HepG2 (cell line): Measurements from ENCODE around the gene MTG1. TPM values are rescaled to one million over a fixed set of nuclear protein-coding genes. Genes with fewer than 3 reads are reported as not detected.

Source experiments
- CREM ChIP-seq, 2 experiments: sonication (generic) in 1 of 2; formaldehyde crosslinking in 1 of 2; IDR thresholded peaks; 2 replicates each; pipeline versions ENCODE4 v1.4.0 to v1.6.1; 2016 to 2020; ENCODE audit warnings: antibody characterized with exemption in 1 of 2, mild to moderate bottlenecking in 1 of 2, missing genetic modification reagents in 1 of 2
- DZIP1 ChIP-seq: sonication (generic); formaldehyde crosslinking; IDR thresholded peaks from 2 replicates; pipeline ENCODE4 v1.5.0; 2020; ENCODE audit warnings: mild to moderate bottlenecking, missing genetic modification reagents
- FOXO1 ChIP-seq: sonication (generic); formaldehyde crosslinking; IDR thresholded peaks from 2 replicates; pipeline ENCODE4 v1.4.0; 2020; ENCODE audit warnings: missing genetic modification reagents
- GMEB2 ChIP-seq: IDR thresholded peaks from 2 replicates; pipeline ENCODE4 v1.6.1; 2016; ENCODE audit warnings: missing biosample characterization, missing genetic modification reagents, low read depth
- MTF1 ChIP-seq: sonication (generic); formaldehyde crosslinking; IDR thresholded peaks from 2 replicates; pipeline ENCODE4 v1.5.0; 2020; ENCODE audit warnings: missing genetic modification reagents
- MYNN ChIP-seq: sonication (generic); formaldehyde crosslinking; IDR thresholded peaks from 2 replicates; pipeline ENCODE4 v1.4.0; 2020; ENCODE audit warnings: mild to moderate bottlenecking, low read depth, missing genetic modification reagents
- NFYB ChIP-seq: sonication (generic); formaldehyde crosslinking; IDR thresholded peaks from 2 replicates; pipeline ENCODE4 v1.4.0; 2020; ENCODE audit warnings: missing genetic modification reagents
- NR1H2 ChIP-seq: sonication (generic); formaldehyde crosslinking; IDR thresholded peaks from 2 replicates; pipeline ENCODE4 v1.8.1; 2022; ENCODE audit warnings: low read depth, missing genetic modification reagents, borderline replicate concordance
- SP5 ChIP-seq: IDR thresholded peaks from 2 replicates; pipeline ENCODE4 v1.6.1; 2016; ENCODE audit warnings: low read depth, borderline replicate concordance
- TGIF2 ChIP-seq: IDR thresholded peaks from 2 replicates; pipeline ENCODE4 v1.6.1; 2016; ENCODE audit warnings: control low read depth, missing compliant biosample characterization
- THYN1 ChIP-seq: sonication (generic); formaldehyde crosslinking; IDR thresholded peaks from 2 replicates; pipeline ENCODE4 v1.8.1; 2023; ENCODE audit warnings: low read depth, mild to moderate bottlenecking, moderate library complexity, missing genetic modification reagents, borderline replicate concordance
- ZC3H13 ChIP-seq: sonication (generic); formaldehyde crosslinking; IDR thresholded peaks from 2 replicates; pipeline ENCODE4 v1.8.1; 2023; ENCODE audit warnings: mild to moderate bottlenecking, missing genetic modification reagents, moderate library complexity
- ZFX ChIP-seq: sonication (generic); formaldehyde crosslinking; IDR thresholded peaks from 2 replicates; pipeline ENCODE4 v1.4.0; 2020; ENCODE audit warnings: mild to moderate bottlenecking, low read depth, missing genetic modification reagents, moderate library complexity
- ZNF710 ChIP-seq: sonication (generic); formaldehyde crosslinking; IDR thresholded peaks from 2 replicates; pipeline ENCODE4 v1.5.0; 2020; ENCODE audit warnings: mild to moderate bottlenecking, missing genetic modification reagents, borderline replicate concordance
- polyA plus RNA-seq, 8 experiments: library from polyadenylated mRNA; depleted of rRNA in 3 of 8; stranded (reverse) in 7 of 8; unstranded in 1 of 8; fragments of >200 nt; fragmentation: Illumina TruSeq in 4 of 8; extraction: Trizol in 4 of 8; gene quantifications; 2 replicates each; pipeline versions ENCODE4 v1.2.1 to v1.2.3, GENCODE V29; 2011 to 2016; ENCODE audit warnings: low read depth in 4 of 8, missing spikeins in 1 of 8, mixed read lengths in 1 of 8; ENCODE audit not compliant: insufficient read depth in 1 of 8
- total RNA-seq, 5 experiments: library from RNA; depleted of rRNA; stranded (reverse); fragments of >200 nt; fragmentation: Illumina TruSeq; extraction: Trizol; gene quantifications; 2 replicates each; pipeline ENCODE4 v1.2.3, GENCODE V29; 2016; ENCODE audit warnings: low read depth in 1 of 5
- TF ChIP-seq, protein P1 (sequence below): sonication (generic); formaldehyde crosslinking; IDR thresholded peaks from 2 replicates; pipeline ENCODE4 v1.4.0; 2020; ENCODE audit warnings: missing genetic modification reagents, borderline replicate concordance
- TF ChIP-seq, protein P2 (sequence below): sonication (generic); formaldehyde crosslinking; IDR thresholded peaks from 2 replicates; pipeline ENCODE4 v1.4.0; 2020; ENCODE audit warnings: missing genetic modification reagents, borderline replicate concordance

Gene MTG1
- total and polyA plus RNA-seq, 2 of the 13 experiments (the other 11 are each of a cell fraction or from before 2014, with no cell fraction given), result 42.0 to 103 TPM

GRCh38 chr10:133357285-133358161 lies 36.4 kb upstream of the MTG1 start, which contains the start of gene FUOM (continued):
- TF ChIP-seq NR1H2 (CRISPR knock-in tag) (no peak), ZFX (CRISPR knock-in tag) (peak; percentile 78), MYNN (CRISPR knock-in tag) (no peak), THYN1 (CRISPR knock-in tag) (no peak), DZIP1 (CRISPR knock-in tag) (no peak), ZC3H13 (no peak), NFYB (no peak), GMEB2 (no peak), ZNF710 (CRISPR knock-in tag) (no peak), MTF1 (CRISPR knock-in tag) (no peak), CREM (IDR thresholded peaks at IDR 0.05) (no peak), CREM (CRISPR knock-in tag; IDR thresholded peaks at IDR 0.05) (no peak), FOXO1 (CRISPR knock-in tag) (0 out of 2 replicates have a peak, but pooled peaks have one; percentile 11), SP5 (CRISPR knock-in tag) (no peak), TGIF2 (CRISPR knock-in tag) (no peak)
- TF ChIP-seq, protein P1, sequence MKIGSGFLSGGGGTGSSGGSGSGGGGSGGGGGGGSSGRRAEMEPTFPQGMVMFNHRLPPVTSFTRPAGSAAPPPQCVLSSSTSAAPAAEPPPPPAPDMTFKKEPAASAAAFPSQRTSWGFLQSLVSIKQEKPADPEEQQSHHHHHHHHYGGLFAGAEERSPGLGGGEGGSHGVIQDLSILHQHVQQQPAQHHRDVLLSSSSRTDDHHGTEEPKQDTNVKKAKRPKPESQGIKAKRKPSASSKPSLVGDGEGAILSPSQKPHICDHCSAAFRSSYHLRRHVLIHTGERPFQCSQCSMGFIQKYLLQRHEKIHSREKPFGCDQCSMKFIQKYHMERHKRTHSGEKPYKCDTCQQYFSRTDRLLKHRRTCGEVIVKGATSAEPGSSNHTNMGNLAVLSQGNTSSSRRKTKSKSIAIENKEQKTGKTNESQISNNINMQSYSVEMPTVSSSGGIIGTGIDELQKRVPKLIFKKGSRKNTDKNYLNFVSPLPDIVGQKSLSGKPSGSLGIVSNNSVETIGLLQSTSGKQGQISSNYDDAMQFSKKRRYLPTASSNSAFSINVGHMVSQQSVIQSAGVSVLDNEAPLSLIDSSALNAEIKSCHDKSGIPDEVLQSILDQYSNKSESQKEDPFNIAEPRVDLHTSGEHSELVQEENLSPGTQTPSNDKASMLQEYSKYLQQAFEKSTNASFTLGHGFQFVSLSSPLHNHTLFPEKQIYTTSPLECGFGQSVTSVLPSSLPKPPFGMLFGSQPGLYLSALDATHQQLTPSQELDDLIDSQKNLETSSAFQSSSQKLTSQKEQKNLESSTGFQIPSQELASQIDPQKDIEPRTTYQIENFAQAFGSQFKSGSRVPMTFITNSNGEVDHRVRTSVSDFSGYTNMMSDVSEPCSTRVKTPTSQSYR (CRISPR knock-in tag), result peak; percentile 31; the same call in 1 of the 2 replicates
- TF ChIP-seq, protein P2, sequence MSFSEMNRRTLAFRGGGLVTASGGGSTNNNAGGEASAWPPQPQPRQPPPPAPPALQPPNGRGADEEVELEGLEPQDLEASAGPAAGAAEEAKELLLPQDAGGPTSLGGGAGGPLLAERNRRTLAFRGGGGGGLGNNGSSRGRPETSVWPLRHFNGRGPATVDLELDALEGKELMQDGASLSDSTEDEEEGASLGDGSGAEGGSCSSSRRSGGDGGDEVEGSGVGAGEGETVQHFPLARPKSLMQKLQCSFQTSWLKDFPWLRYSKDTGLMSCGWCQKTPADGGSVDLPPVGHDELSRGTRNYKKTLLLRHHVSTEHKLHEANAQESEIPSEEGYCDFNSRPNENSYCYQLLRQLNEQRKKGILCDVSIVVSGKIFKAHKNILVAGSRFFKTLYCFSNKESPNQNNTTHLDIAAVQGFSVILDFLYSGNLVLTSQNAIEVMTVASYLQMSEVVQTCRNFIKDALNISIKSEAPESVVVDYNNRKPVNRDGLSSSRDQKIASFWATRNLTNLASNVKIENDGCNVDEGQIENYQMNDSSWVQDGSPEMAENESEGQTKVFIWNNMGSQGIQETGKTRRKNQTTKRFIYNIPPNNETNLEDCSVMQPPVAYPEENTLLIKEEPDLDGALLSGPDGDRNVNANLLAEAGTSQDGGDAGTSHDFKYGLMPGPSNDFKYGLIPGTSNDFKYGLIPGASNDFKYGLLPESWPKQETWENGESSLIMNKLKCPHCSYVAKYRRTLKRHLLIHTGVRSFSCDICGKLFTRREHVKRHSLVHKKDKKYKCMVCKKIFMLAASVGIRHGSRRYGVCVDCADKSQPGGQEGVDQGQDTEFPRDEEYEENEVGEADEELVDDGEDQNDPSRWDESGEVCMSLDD, result no peak
